ENCODE measurements around the gene SERPINI1. TPM values are rescaled to one million over a fixed set of nuclear protein-coding genes. Genes with fewer than 3 reads are reported as not detected.

Gene SERPINI1
- total and polyA plus RNA-seq, 5 donors = 3.0 to 6.4 (median 3.0) TPM

DNA sequence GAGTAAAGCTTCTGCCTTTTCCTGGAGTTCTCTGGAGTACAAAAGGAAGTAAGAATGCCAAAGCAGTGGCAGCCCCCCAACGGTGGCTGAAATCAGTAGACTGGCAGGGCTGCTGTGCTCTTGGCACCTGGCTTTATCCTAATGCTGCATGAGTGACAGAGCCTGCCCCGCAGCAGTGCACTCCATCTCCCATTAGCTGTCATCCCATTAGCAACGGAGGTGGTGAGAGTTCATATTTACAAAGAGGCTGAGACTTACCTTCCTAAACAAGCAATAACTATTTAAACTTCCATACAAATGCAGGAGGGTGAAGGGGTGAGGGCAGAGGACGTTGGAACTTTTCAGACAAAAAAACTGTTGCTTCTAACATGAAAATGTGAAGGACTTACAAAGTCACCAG lies 51.9 kb downstream of the SERPINI1 start:
- DNase-seq (no peak), ATAC-seq (no peak)
- Histone ChIP-seq H3K4me3 (ENCODE audit: low read length) (no peak overlapping the region), H3K9me3 (ENCODE audit: control insufficient read depth, low read length) (no peaks in the 10 kb centered on the region), H3K4me1 (ENCODE audit: control insufficient read depth, insufficient read depth, low read length) (peaks cover 2% of the 10 kb centered on the region), H3K27me3 (ENCODE audit: control insufficient read depth, insufficient read depth) (no peaks in the 10 kb centered on the region), H3K27ac (ENCODE audit: low read length) (no peak overlapping the region)
- intact Hi-C loops (cut with DNase I) = no loop called here
- WGBS = 36% methylated on average over 4 of the region's 4 CpGs

GRCh38 chr3:167798443-167798842 lies 62.9 kb downstream of the SERPINI1 start:
- Histone ChIP-seq H3K4me3 (ENCODE audit: low read length) (no peak overlapping the region), H3K9me3 (ENCODE audit: control insufficient read depth, low read length) (no peaks in the 10 kb centered on the region), H3K4me1 (ENCODE audit: control insufficient read depth, insufficient read depth, low read length) (no peaks in the 10 kb centered on the region), H3K27ac (ENCODE audit: low read length) (no peak overlapping the region), H3K27me3 (ENCODE audit: control insufficient read depth, insufficient read depth) (no peaks in the 10 kb centered on the region)
- ATAC-seq (no peak), DNase-seq (no peak)
- intact Hi-C loops (cut with DNase I) = no loop called here

DNA sequence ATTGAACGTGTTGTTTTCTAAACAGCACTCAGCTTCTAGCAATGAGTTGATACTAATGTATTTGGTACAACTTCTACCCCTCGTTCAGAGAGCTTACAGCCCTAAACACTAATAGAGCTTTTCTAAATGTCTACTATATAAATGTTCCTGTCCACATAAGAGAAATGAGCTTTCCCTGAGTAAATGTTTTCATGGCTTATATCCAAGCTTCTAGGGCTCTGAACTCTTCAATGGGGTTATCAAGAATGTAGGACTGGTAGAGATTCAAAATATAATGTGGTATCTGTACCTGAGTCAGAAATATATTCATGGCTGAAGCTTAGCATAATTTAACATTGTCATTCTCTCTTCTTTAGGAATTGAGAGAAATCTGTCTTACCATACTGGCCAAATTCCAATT lies 73.4 kb downstream of the SERPINI1 start:
- Histone ChIP-seq H3K27me3 (ENCODE audit: control insufficient read depth, insufficient read depth) (no peaks in the 10 kb centered on the region), H3K4me1 (ENCODE audit: control insufficient read depth, insufficient read depth, low read length) (no peaks in the 10 kb centered on the region), H3K9me3 (ENCODE audit: control insufficient read depth, low read length) (no peaks in the 10 kb centered on the region), H3K27ac (ENCODE audit: low read length) (no peak overlapping the region), H3K4me3 (ENCODE audit: low read length) (no peak overlapping the region)
- WGBS = 64% methylated on average over 2 of the region's 2 CpGs
- DNase-seq (no peak), ATAC-seq (no peak)
- intact Hi-C loops (cut with DNase I) = no loop called here

- no peak overlapping the region for H3K4me3 ChIP-seq (ENCODE audit: low read length)
- no peak for ATAC-seq
- H3K27me3 ChIP-seq (ENCODE audit: control insufficient read depth, insufficient read depth) = no peaks in the 10 kb centered on the region
- intact Hi-C loops (cut with DNase I) = loop anchor here in 1 of 4 donors (5.0 kb wide), 1 partner anchor 73 kb away; the partner anchor contains the start of gene SERPINI1
- no peaks in the 10 kb centered on the region for H3K9me3 ChIP-seq (ENCODE audit: control insufficient read depth, low read length)
- H3K4me1 ChIP-seq (ENCODE audit: control insufficient read depth, insufficient read depth, low read length) = peaks cover under 1% of the 10 kb centered on the region
- no peak overlapping the region for H3K27ac ChIP-seq (ENCODE audit: low read length)
- DNase-seq = no peak
These were observed 74.7 kb downstream of the SERPINI1 start for GRCh38 chr3:167810236-167810635.

- intact Hi-C loops (cut with DNase I) = loop anchor here in 1 of 4 donors (5.0 kb wide), 1 partner anchor 74 kb away; the partner anchor contains the start of gene SERPINI1
- no peaks in the 10 kb centered on the region for H3K9me3 ChIP-seq (ENCODE audit: control insufficient read depth, low read length)
- no peak overlapping the region for H3K4me3 ChIP-seq (ENCODE audit: low read length)
- no peak for ATAC-seq
- no peaks in the 10 kb centered on the region for H3K27me3 ChIP-seq (ENCODE audit: control insufficient read depth, insufficient read depth)
- peaks cover 2% of the 10 kb centered on the region for H3K4me1 ChIP-seq (ENCODE audit: control insufficient read depth, insufficient read depth, low read length)
- H3K27ac ChIP-seq (ENCODE audit: low read length) = no peak overlapping the region
- DNase-seq = no peak
These were observed 75.5 kb downstream of the SERPINI1 start for GRCh38 chr3:167811031-167811430.

DNA sequence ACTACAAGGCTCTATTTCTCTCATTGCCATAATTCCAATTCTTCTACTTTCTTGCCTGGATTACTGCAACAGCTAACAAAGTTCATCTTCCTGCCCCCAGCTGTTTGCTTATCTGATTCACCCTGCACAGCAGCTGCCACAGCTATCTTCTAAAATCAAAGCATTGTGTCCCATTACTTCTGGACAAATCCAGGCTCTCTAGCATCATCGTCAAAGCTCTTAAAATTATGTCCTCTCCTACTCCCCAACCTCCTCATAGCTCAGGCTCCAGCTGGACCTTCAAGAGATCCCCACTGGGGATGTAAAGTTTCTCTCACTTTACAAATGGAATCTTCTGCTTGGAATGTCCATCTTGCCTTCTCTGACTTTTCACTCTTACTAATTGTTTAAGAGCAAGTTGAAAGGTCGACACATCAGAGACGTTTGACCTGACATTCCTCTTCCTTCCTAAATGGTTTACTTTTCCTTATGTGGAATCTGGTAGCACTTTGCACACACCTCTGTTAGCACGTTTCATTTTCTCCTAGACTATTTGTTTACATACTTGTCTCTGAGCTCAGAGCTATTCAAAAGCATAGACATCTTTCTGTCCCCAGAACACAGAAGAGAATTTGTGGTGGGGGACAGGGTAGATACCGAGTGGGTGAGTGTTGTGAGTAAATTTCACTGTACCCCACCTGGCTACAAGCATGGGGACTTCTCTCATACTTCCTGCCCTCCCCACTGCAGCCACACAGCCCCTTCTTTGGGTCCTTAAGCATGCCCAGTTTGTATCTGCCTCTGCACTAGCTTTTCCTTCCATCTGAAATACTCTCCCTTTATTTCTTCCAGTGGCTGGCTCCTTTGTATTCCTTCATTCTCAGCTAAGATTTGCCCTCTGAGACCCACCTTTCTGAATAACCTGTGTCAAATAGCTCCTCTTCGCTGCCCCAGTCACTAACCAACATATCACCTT lies 77.9 kb downstream of the SERPINI1 start:
- ATAC-seq = no peak
- WGBS = 58% methylated on average over 6 of the region's 6 CpGs
- Histone ChIP-seq H3K27ac (ENCODE audit: low read length) (peak overlapping the region; percentile 1), H3K4me1 (ENCODE audit: control insufficient read depth, insufficient read depth, low read length) (peaks cover 2% of the 10 kb centered on the region), H3K4me3 (ENCODE audit: low read length) (no peak overlapping the region), H3K27me3 (ENCODE audit: control insufficient read depth, insufficient read depth) (no peaks in the 10 kb centered on the region), H3K9me3 (ENCODE audit: control insufficient read depth, low read length) (no peaks in the 10 kb centered on the region)
- DNase-seq = no peak
- intact Hi-C loops (cut with DNase I) = loop anchor here in 1 of 4 donors (5.0 kb wide), 1 partner anchor 76 kb away; the partner anchor contains the start of gene SERPINI1

GRCh38 chr3:167814441-167814951 lies 79.0 kb downstream of the SERPINI1 start:
- WGBS = 10% methylated on average over 4 of the region's 4 CpGs
- Histone ChIP-seq H3K9me3 (ENCODE audit: control insufficient read depth, low read length) (no peaks in the 10 kb centered on the region), H3K27ac (ENCODE audit: low read length) (peak overlapping the region; percentile 0), H3K4me3 (ENCODE audit: low read length) (no peak overlapping the region), H3K4me1 (ENCODE audit: control insufficient read depth, insufficient read depth, low read length) (peaks cover 2% of the 10 kb centered on the region), H3K27me3 (ENCODE audit: control insufficient read depth, insufficient read depth) (no peaks in the 10 kb centered on the region)
- intact Hi-C loops (cut with DNase I) = loop anchor here in 1 of 4 donors (5.0 kb wide), 1 partner anchor 77 kb away; the partner anchor contains the start of gene SERPINI1
- ATAC-seq = peak; percentile 87 to 89
- no peak for DNase-seq

DNA sequence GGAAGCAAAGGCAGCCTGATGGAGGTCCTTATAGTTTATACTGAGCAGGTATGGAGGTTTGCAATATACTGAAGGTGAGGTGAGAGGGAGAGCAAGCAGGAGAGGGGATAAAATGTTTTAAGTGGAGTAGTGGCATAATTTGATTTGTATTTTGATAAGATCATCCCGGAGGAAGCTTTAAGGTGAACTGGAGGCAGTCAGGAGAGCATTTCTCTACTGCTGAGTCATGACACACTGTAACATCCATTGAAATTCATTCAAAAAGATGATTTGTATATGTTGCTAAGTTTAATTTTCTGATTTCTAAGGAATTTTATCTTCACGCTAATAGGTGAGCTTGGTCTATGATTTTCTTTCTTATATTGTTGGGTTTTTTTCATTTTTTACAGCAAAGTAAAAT lies 81.4 kb downstream of the SERPINI1 start:
- no peak for ATAC-seq
- Histone ChIP-seq H3K4me1 (ENCODE audit: control insufficient read depth, insufficient read depth, low read length) (peaks cover 2% of the 10 kb centered on the region), H3K9me3 (ENCODE audit: control insufficient read depth, low read length) (no peaks in the 10 kb centered on the region), H3K27me3 (ENCODE audit: control insufficient read depth, insufficient read depth) (no peaks in the 10 kb centered on the region), H3K27ac (ENCODE audit: low read length) (no peak overlapping the region), H3K4me3 (ENCODE audit: low read length) (no peak overlapping the region)
- intact Hi-C loops (cut with DNase I) = no loop called here
- WGBS = 70% methylated on average over 2 of the region's 2 CpGs
- no peak for DNase-seq

GRCh38 chr3:167820102-167820865 lies 84.8 kb downstream of the SERPINI1 start:
- Histone ChIP-seq H3K4me1 (ENCODE audit: control insufficient read depth, insufficient read depth, low read length) (peaks cover 2% of the 10 kb centered on the region), H3K4me3 (ENCODE audit: low read length) (no peak overlapping the region), H3K27me3 (ENCODE audit: control insufficient read depth, insufficient read depth) (no peaks in the 10 kb centered on the region), H3K9me3 (ENCODE audit: control insufficient read depth, low read length) (no peaks in the 10 kb centered on the region), H3K27ac (ENCODE audit: low read length) (no peak overlapping the region)
- no peak for ATAC-seq
- intact Hi-C loops (cut with DNase I) = no loop called here
- peak in 1 of 3 donors; percentile 30 for DNase-seq
- WGBS = 94% methylated on average over 12 of the region's 12 CpGs

DNA sequence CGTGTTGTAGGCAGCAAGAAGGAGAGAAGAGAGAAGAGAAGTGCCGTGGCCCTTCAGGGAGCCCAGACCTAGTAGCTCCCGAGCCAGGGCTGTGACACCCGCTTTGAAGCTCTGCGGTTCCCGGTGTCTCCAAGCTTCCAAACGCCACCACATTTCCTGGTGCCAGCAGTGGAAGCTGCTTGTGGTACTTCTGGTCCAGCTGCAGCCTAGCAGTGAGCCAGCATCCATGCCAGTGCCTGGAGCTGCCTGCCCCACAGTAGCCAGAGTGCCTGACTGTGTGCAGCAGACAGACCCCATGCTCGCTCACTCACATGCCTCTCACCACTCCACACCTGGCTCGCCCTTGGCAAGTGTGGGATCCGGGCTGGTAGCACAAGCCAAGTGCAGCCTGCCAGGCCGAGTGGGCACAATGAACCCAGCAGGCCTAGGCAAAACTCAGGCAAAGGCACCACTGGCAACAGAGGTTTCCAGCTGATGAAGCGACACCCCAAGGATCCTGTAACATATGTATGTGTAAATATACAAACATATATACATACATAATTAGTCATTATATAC lies 85.8 kb downstream of the SERPINI1 start:
- WGBS = 97% methylated on average over 12 of the region's 12 CpGs
- intact Hi-C loops (cut with DNase I) = no loop called here
- Histone ChIP-seq H3K27me3 (ENCODE audit: control insufficient read depth, insufficient read depth) (no peaks in the 10 kb centered on the region), H3K27ac (ENCODE audit: low read length) (no peak overlapping the region), H3K4me1 (ENCODE audit: control insufficient read depth, insufficient read depth, low read length) (no peaks in the 10 kb centered on the region), H3K4me3 (ENCODE audit: low read length) (no peak overlapping the region), H3K9me3 (ENCODE audit: control insufficient read depth, low read length) (no peaks in the 10 kb centered on the region)
- DNase-seq = peak in 2 of 3 donors; percentile 22 to 27
- no peak for ATAC-seq
